Right lobe of liver (tissue), 6 donors: ENCODE data around the gene PACRG. TPM values are rescaled to one million over a fixed set of nuclear protein-coding genes. Genes with fewer than 3 reads are reported as not detected.

Experiments used
- ATAC-seq, 4 donors: fragments of 200-7000 bp; cut with Tn5 transposase; one replicate each; pipeline ENCODE4 v1.9.1; 2020; ENCODE audit warnings: mild to moderate bottlenecking in 4 of 4, moderate library complexity in 4 of 4
- DNase-seq, 3 donors: peaks; one replicate each; pipeline ENCODE4 v3.0.0-alpha.2; 2020
- H3K27ac ChIP-seq, 3 donors: fragments of 200-600 bp; one replicate each; pipeline ENCODE4 v1.8.0; 2022
- H3K27me3 ChIP-seq, 2 donors: fragments of 200-600 bp; one replicate each; pipeline ENCODE4 v1.8.0; 2022
- H3K36me3 ChIP-seq, 4 donors: fragments of 200-600 bp; sonication (generic) in 1 of 4; one replicate each; pipeline versions ENCODE4 v1.5.1 to v1.8.0; 2017 to 2022; ENCODE audit warnings: control low read depth in 1 of 4
- H3K4me1 ChIP-seq, 4 donors: fragments of 200-600 bp; sonication (generic) in 1 of 4; one replicate each; pipeline versions ENCODE4 v1.5.1 to v1.8.0; 2017 to 2022; ENCODE audit warnings: control low read depth in 1 of 4
- H3K4me3 ChIP-seq, 3 donors: fragments of 200-600 bp; one replicate each; pipeline ENCODE4 v1.8.0; 2022
- H3K9me3 ChIP-seq, 4 donors: fragments of 200-600 bp; sonication (generic) in 1 of 4; one replicate each; pipeline versions ENCODE4 v1.5.1 to v1.8.0; 2017 to 2022; ENCODE audit warnings: control low read depth in 1 of 4
- CTCF ChIP-seq, 4 donors: fragments of 200-600 bp in 3 of 4; fragments of 450-650 bp in 1 of 4; IDR thresholded peaks; one replicate each; pipeline versions ENCODE4 v1.5.1 to v1.8.0; 2016 to 2022; ENCODE audit warnings: antibody characterized with exemption in 4 of 4, mild to moderate bottlenecking in 2 of 4
- POLR2A ChIP-seq: fragments of 450-650 bp; IDR thresholded peaks from one replicate; pipeline ENCODE4 v1.6.1; 2017; ENCODE audit warnings: antibody characterized with exemption, mild to moderate bottlenecking
- WGBS: methylation state at CpG from one replicate; pipeline ENCODE4 v1.1.6; 2018; ENCODE audit warnings: low coverage, low lambda C conversion rate; ENCODE audit not compliant: insufficient coverage; ENCODE audit errors: missing lambda C conversion rate; 5-methylcytosine and 5-hydroxymethylcytosine counted together
- intact Hi-C, 2 donors: fragments of 100-400 bp; cut with DNase I; formaldehyde crosslinking; loops; one replicate each; pipeline versions ENCODE4 v1.11.2 to v1.14.1; 2022
- total RNA-seq, 6 experiments: library from RNA; depleted of rRNA in 2 of 6; stranded (reverse); fragments of >200 nt in 2 of 6; fragmentation: NEBNext Ultra II Directional in 3 of 6; extraction: Animal tissue kit (Norgen Biotek cat#: 25700) in 3 of 6; gene quantifications; one replicate each; pipeline versions ENCODE4 v1.1.0 to v1.2.4, GENCODE V29; 2016 to 2023
- donor health status: DM: no; HTN: yes; CAD: no.
- donor health status: DM: no; HTN: no; CAD: no.
- donor health status: DM: no; HTN: no; CAD: no.
- donor health status: DM: no; HTN: yes; CAD: no.
- donor health status: DM: no; HTN: yes; CAD: no.

Gene PACRG
- total RNA-seq, 6 experiments from 2014 or later: 0.25 to 5.3 (median 2.7) TPM

GRCh38 chr6:162750776-162751175, 23.0 kb downstream of the PACRG start:
- WGBS: 65% methylated on average over 3 of the region's 3 CpGs
- Histone ChIP-seq H3K27me3 (no peaks in the 10 kb centered on the region), H3K4me1 (no peaks in the 10 kb centered on the region), H3K27ac (no peak overlapping the region), H3K4me3 (no peak overlapping the region), H3K9me3 (no peaks in the 10 kb centered on the region), H3K36me3 (no peaks in the 10 kb centered on the region)
- no peak for DNase-seq
- intact Hi-C loops: no loop called here
- ATAC-seq: no peak
- TF ChIP-seq POLR2A (no peak), CTCF (IDR thresholded peaks at IDR 0.05) (no peak)

GRCh38 chr6:162751211-162751859, 23.6 kb downstream of the PACRG start:
- Histone ChIP-seq H3K4me3 (no peak overlapping the region), H3K4me1 (no peaks in the 10 kb centered on the region), H3K27me3 (no peaks in the 10 kb centered on the region), H3K36me3 (no peaks in the 10 kb centered on the region), H3K9me3 (no peaks in the 10 kb centered on the region), H3K27ac (no peak overlapping the region)
- intact Hi-C loops: no loop called here
- no peak for DNase-seq
- no peak for ATAC-seq
- TF ChIP-seq POLR2A (no peak), CTCF (IDR thresholded peaks at IDR 0.05) (no peak)

GRCh38 chr6:162753775-162754174, 26.0 kb downstream of the PACRG start:
- TF ChIP-seq CTCF (IDR thresholded peaks at IDR 0.05) (no peak), POLR2A (no peak)
- Histone ChIP-seq H3K4me1 (no peaks in the 10 kb centered on the region), H3K27ac (no peak overlapping the region), H3K36me3 (no peaks in the 10 kb centered on the region), H3K9me3 (no peaks in the 10 kb centered on the region), H3K4me3 (no peak overlapping the region), H3K27me3 (no peaks in the 10 kb centered on the region)
- intact Hi-C loops: no loop called here
- DNase-seq (no peak), ATAC-seq (no peak)

GRCh38 chr6:162770136-162770535, 42.4 kb downstream of the PACRG start:
- TF ChIP-seq POLR2A (no peak), CTCF (IDR thresholded peaks at IDR 0.05) (no peak)
- no peaks in the 10 kb centered on the region for H3K27me3 ChIP-seq
- no peak for DNase-seq
- no peaks in the 10 kb centered on the region for H3K36me3 ChIP-seq
- no peak overlapping the region for H3K4me3 ChIP-seq
- no peak overlapping the region for H3K27ac ChIP-seq
- no peaks in the 10 kb centered on the region for H3K4me1 ChIP-seq
- intact Hi-C loops: no loop called here
- peak in 3 of 4 donors; percentile 52 to 59 (median 53) for ATAC-seq
- no peaks in the 10 kb centered on the region for H3K9me3 ChIP-seq

- Histone ChIP-seq H3K4me1 (no peaks in the 10 kb centered on the region), H3K36me3 (no peaks in the 10 kb centered on the region), H3K9me3 (no peaks in the 10 kb centered on the region), H3K4me3 (no peak overlapping the region), H3K27ac (no peak overlapping the region), H3K27me3 (no peaks in the 10 kb centered on the region)
- no peak for TF ChIP-seq POLR2A
- no peak for TF ChIP-seq CTCF (IDR thresholded peaks at IDR 0.05)
- DNase-seq (no peak), ATAC-seq (no peak)
- 87% methylated on average over 1 of the region's 1 CpG for WGBS
- intact Hi-C loops: no loop called here
These were observed 43.2 kb downstream of the PACRG start for GRCh38 chr6:162770955-162771354.
